Lung microvascular endothelial cell (primary cell): Measurements from ENCODE around the gene TREM1. TPM values are rescaled to one million over a fixed set of nuclear protein-coding genes. Genes with fewer than 3 reads are reported as not detected.
"Not testable (repeated sequence)": the region's sequence is repeated elsewhere in the genome, so short reads cannot be mapped to it uniquely, and the experiment has no call there.

Experiments used
- DNase-seq, 2 donors: peaks; one replicate each; pipeline versions ENCODE4 v3.0.0 to v3.0.0-alpha.2; 2010; ENCODE audit warnings: low read depth in 2 of 2
- total RNA-seq: library from RNA; depleted of rRNA; stranded (reverse); fragments of >200 nt; gene quantifications from 2 replicates; pipeline ENCODE4 v1.2.1, GENCODE V29; 2014

Gene TREM1
- total RNA-seq, 1 donor from 2014 or later: not detected

DNA sequence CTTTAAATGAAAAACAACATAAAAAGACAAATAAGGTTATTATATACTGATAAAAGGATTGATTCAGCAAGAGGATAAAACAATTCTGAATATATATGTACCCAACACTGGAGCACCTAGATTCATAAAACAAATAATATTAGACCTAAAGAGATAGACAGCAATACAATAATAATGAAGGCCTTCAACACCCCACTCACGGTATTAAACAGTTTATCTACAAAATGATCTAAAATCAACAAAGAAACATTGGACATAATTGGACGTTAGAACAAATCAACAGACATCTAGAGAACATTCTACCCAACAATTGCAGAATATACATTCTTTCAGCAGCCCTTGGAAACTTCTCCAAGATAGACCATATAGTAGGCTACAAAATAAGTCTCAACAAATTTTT is 24.1 kb downstream of the TREM1 start:
- DNase-seq: no peak

DNA sequence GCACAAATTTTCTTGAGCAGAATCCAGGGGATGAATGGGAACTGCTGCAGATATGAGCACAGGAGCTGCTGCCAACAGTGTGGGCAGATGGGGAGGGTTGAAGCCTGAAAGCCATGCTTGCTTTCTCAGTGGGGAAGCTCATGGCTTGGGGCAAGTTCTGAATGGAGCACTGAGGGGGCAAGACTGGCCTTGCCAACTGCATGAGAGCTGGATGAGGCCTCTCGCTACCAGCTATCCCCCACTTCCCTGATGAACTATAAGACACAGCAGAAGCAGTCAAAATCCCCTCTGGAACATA is 28.3 kb downstream of the TREM1 start:
- no peak for DNase-seq

DNA sequence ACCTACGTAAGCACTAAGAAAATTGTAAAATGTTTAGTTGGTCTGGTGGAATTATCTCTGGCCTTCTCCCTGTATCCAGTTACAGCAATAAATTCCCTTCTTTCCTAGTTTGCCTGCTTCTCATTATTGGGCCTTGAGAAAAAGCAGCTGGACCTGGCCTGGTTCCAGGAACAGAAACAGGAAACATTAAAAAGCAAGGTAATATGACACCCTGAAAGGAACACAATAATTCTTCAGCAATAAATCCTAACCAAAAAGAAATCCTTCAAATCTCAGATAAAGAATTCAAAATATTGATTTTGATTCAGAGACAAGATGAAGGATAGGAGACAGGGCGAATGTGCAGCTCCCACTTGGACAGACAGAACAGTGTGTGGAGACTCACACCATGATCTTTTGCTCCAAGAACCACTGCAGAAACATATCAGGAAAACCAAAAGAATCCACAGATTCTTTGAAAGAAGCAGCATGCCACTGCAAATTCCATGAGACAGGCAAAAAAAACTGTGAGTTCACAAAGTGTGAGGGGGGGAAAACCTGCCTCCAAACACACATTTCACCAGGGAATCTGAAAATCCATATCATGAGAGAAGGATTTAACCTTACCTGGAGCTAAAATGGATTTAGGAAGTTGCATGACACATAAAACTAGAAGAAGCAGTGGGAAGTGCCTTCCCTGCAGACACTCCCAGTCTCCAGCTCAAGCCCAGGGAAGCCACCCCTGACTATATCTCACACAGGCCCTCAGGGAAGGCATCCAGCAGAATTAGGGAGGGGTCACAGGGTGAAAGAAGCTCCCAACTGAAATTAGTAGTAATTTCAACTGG is 28.9 kb downstream of the TREM1 start:
- peak in 1 of 2 donors; percentile 52 for DNase-seq

DNA sequence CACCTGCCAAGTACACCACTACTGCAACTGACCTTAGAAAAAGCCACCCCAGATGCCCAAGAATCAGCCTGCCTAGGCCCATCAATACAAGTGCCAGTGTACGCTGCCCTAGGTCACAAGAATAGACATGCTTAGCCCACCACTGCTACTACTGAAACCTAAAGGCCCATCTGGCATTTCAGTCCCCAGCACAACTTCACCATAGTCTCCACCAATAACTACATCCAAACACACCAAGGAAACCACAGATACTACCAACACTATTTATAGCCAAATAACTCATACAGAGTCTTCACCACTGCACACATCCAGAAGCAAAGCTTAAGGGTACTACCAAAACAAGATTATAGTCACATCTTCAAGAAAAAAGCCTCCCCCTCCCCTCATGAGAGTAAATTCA is 30.1 kb downstream of the TREM1 start:
- DNase-seq: no peak

DNA sequence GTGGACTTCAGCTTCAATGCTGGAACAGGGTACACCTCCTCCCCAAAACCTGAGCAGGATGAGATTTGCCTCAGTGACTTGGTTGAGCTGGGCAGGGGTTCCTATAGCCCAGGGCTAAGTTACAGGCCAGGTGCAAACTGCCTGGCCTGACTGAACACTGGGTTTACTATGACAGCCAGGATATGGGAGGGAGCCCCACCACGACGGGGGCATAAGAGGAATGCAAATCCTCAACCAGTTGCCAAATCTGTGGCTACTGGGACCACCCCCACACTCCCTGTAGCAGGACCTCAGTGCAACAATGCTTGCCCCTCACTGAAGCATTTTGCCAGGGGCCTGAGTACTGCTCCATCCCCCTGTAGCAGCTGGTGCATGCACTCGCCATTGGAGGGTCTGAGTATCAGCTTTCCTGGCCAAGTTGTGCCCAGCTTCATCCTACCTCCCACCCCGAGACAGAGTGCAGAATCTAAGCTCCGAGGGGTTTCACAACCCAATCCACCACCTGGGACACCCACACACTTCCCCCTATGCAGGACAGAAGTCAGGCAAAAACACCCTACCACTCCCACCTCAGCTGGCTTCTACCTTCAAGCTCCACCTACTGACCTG is 30.7 kb downstream of the TREM1 start:
- DNase-seq: no peak

DNA sequence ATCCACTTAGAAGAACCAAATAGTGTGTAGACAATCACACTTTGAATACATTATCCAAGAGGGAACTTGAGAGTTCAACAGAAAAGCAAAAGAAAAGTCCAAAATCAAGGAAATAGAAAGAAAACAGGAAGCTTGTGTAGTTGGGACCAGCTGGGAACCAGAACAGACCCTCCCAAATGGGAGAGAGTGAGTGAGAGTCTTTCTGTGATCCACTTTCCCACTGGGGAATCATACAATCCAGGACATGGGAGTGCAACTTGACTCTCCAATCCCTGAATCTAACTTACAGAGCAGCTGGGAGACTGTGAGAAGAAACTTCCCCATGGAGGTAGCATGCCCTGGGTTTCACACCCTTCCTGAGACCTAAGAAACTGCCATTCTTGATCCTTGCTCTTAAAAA is 31.4 kb downstream of the TREM1 start:
- no peak for DNase-seq

DNA sequence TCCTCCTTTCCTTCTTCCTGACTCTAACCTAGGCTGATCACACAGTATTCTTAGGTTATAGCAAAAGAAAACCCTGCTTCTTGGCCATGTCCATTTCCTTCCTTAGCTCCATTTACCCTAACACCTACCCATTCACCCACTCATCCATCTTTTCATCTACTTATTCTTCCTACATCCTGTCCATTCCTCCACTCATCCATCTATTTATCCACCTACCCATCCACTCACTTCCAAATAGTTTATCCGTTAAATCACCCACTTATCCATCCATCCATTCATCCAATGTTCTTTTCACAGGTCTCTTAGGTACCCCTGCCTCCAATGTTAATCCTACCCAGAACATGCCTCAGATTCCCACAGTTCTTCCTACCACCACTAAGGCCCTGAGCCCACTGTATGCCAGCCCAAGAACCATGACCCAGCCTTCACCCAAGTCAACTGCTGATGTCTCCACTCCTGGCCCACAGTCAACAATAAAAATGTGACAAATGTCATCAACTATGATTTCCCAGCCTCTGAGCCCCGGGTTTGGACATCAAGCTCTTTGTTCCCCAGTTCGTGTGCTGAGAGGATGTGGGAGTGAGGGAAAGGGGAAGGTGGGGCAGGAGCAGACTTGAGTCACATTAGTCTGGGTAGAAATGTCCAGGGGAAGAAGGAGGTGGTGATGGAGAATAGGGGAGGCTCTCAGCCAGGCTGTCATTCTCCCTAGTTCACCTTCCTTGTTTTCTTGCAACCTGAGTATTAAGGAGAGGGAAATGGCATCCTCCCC is 33.9 kb downstream of the TREM1 start:
- DNase-seq: no peak

DNA sequence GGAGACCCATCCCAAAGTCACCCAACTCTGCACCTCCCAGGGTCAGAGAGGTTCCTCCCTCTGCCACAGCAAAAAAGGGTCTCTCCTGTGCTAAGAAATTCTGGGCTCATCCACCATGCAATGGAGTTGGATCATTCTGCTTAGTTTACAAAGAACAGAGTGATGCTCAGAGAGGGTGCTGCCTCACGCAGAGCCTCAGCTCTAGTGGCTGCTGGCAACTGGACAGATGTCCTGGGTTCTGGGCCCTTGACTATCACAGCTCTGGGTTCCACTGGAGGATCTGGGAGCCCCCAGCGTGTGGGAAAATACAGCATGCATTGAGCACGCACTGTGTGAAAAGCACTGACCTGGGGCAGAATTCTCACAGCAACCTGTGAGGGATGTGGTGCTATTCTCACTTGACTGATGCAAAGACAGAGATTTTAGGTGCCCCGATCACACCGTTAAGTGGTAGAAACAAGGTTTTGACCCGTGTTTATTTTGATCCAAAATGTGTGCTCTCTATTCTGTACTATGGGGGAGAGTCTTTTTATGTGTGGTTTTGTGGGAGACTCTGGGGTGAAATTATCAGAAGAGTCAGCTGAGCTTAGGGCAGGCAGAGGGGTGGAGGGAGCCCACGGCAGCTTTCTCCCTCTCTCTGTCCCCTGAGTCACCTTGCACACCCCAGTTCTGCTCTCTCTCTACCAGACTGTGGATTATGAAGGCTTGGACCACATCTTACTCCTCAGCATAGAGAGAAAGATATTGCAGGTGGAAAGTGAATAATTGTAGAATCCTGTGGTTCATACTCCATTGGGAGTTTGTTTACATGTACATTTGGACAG is 38.4 kb downstream of the TREM1 start:
- no peak for DNase-seq

DNA sequence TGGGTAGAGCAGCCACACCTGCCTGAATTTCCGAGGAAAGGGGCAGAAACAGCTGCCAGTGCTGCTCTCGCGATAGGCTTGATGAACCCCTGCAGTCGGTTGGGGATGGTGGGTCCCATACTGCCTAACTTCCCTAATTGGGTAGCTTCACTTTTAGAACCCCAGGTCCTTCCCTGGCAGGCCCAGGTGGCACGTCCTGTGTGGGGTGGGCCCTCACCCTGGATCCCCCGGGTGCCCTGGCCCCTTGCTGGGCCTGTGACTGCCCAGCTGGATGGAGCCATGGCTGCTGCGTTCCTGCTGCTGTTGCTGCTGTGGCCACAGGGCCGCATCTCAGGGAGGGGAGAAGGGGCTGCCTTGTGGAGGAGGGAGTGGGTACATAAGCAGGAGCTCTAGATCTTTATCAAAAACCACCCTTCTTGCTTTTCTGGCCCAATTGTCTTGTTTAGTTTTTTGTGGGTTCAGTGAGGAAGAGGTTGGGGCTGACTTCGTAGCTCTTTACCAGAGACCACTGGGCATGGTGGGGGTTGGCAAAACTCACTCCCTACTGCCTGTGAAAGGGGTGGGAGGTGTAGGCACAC is 39.1 kb downstream of the TREM1 start:
- no peak for DNase-seq

DNA sequence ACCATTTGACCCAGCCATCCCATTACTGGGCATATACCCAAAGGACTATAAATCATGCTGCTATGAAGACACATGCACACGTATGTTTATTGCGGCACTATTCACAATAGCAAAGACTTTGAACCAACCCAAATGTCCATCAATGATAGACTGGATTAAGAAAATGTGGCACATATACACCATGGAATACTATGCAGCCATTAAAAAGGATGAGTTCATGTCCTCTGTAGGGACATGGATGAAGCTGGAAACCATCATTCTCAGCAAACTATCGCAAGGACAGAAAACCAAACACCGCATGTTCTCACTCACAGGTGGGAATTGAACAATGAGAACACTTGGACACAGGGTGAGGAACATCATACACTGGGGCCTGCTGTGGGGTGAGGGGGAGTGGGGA is 40.0 kb downstream of the TREM1 start:
- DNase-seq: not testable (repeated sequence)

DNA sequence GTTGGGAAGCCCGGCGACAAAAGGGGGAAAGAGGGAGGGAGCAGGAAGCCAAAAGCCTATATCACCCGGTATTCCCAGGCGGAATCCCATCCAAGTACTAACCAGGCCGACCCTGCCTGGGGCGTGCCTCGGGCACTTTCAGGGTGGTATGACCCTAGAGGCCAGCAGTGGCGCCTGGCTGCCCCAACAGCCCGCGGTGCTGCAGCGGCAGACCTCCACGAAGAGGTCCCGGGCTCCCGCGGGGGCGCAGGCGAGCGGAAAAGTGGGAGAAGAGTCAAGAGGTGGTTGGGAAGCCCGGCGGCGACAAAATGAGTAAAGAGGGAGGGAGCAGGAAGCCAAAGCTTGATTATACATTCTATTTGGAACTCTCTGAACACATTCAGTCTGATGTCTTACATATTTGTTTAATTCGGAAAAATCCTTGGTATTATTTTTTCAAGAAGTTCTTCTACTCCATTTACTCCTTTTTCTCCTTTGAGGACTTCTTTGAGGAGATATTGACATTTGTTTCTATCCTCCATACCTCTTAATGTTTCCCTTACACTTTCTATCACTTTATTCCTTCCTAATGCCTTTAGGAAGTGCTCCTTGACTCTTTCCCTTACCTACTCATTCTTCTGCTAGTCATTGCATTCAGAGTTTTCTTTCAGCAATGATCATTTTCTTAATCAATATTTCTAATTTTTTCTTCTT is 46.9 kb downstream of the TREM1 start:
- no peak for DNase-seq

DNA sequence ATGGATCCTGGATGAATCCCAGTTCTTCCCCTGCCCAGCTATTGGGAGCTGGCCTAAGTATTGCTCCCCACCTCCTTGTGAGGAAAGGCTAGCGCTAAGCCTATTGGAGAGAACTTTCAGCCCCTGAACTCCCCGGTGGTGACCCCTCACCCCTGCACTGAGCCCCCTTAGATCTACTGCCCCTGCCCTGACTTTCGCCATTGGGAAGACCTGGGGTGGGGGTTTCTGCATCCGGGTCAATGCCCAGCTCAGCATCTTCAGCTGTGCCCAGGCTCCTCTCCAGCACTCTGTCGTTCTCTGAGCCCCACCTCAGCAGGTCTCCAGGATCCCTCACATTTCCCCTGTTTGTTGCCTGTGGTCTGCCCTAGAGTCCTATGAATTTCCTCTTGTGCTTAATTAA is 49.4 kb downstream of the TREM1 start:
- DNase-seq: no peak

DNA sequence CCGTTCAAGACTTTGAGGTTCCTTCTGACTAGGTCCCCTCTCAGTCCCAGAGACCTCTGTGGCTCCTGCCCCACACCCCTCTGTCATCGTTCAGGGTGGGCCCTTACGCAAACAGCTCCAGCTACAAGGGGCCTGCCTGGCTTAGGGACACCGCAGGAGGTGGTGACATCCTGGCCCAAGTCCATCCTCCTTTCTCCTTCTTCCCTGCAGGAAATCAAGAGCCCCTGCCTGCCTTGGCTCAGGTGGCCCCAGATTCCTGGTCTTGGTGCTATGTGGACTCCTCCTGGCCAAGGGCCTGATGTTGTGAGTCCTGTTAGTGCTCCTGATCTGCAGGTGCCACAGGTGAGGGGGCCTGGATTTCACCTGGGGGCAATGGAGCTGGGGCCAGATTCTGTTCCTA is 50.2 kb downstream of the TREM1 start:
- no peak for DNase-seq

DNA sequence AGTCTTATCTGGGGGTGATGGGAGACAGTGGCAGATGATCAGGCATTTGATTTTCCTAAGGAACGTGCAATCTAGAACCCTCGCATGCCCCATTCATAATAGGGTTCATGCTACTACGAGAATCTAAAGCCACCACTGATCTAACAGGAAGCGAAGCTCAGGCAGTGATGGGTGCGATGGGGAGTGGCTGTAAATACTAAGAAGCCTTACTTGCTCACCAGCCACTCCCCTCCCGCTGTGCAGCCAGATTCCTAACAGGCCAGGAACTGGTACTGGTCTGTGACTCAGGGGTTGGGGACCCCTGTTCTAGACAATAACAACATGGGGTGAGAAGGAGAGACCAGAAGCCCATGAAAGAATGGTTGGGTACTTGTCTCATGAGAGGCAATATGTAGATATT is 53.8 kb downstream of the TREM1 start:
- no peak for DNase-seq

DNA sequence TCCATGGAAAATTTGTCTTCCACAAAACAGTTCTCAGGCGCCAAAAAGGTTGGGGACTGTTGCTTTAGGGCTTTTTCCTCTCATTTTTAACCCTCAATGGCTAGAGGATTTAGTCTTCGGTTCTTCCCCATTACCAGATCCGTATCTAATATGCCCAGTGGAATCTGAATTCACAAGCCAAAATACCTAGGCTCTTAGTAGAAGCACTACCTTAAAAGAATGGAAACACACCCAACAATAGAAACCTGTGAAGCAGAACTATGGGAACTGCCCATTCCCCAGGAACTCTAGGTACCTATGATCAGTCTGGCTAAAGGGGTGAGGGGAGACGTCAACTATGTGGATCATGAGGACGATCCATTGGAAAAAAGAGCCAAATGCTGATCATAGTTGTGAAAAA is 55.2 kb downstream of the TREM1 start:
- DNase-seq: no peak

DNA sequence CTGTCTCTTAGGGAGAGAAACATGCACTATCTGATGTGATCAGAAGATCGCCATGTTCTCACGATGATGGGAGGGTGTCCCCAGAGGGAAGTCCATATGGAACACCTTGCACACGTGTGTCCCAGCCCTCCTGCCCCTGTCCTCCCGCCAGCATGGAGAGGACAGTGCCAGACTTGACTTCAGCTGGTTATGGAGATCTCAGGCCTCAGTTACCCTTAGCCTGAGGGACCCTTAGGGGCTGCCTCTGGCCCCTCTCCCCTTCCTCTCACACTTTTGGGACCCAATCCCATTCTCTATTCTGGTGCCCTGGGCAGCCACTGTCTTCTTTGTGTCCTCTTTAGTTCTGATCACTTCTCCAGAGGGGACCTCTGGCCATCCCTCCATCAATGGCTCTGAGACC is 56.8 kb downstream of the TREM1 start:
- DNase-seq: no peak

DNA sequence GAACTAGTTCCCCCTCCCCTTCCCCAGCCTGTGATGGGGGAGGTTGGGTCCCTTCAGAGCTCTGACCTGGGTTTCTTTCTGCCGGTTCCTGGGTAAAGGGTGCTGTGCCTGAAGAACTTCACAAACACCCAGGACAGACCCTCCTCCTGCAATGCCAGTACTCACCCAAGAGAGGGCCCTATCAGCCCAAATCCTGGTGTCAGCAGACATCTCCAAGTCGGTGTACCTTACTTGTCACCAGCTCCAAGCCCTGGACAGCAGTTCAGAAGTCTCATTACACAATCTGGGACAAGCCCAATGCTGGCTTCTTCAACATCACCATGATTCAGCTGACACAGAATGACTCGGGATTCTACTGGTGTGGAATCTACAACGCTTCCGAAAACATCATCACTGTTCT is 57.9 kb downstream of the TREM1 start:
- DNase-seq: no peak

DNA sequence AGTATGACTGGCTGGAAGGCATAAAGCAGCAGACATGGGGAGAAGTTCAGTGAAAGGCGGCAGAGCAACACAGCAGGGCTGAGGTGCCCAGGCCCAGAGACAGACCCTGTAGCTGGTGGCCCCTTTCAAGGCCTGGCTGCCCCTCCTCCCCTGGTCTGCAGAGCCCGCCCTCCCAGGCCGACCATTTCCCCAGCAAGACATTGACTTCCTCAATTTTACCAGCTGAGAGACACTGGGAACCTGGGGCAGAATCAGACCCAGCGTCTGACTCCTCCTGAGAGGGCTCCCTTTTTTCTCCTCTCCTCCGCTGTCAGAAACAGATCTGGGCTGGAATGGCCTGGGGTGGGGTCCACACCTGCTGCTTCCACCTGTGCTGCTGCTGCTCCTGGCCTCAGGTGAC is 58.4 kb downstream of the TREM1 start, which contains the start of gene TREML4:
TREML4 (plus strand) TSS at position 254 of the 400 bp plus-strand sequence; CDS start at position 333, 79 bp downstream.
- no peak for DNase-seq

DNA sequence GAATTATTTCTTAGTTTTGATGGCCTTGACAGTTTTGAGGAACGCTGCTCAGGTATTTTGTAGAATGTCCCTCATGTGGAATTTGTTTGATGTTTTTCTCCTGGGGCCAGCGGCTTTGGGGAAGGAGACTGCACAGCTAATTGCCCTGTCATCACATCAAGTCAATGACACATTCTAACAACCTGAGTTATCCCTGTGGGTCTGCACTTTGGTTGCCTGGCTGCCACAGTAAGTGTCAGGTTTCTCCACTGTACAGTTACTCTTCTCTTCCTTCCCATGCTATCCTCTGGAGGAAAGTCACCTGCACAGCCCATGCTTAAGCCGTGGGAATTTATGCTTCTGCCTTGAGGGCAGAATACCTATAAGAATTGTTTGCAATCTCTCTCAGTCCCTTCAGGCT is 59.7 kb downstream of the TREM1 start:
- no peak for DNase-seq

DNA sequence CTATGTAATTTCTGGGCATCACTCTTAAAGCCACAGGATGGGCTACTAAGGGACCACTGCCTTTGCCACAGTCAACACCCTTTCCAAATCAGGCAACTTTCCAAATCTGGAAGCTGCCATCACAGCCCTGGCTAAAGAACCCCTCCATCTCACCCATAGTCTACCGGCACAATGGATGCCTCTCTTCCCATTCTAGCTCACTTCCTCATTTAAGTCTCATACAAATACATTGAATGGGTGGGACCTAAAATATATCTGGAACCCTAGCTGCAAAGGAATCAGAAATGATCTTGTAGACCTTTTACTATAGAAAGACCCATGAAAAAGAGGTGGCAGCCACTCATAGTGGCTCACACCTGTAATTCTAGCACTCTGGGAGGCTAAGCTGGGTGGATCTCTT is 61.7 kb downstream of the TREM1 start:
- DNase-seq: no peak
